Testis (tissue), 3 donors: ENCODE measurements around the gene SLC13A4. TPM values are rescaled to one million over a fixed set of nuclear protein-coding genes. Genes with fewer than 3 reads are reported as not detected.

ENCODE experiments used
- DNase-seq: peaks from one replicate; pipeline ENCODE4 v3.0.0-alpha.2; 2019
- H3K27ac ChIP-seq, 2 donors: fragments of 200-600 bp; sonication (generic); one replicate each; pipeline ENCODE4 v1.5.1; 2019
- H3K27me3 ChIP-seq: fragments of 200-600 bp; sonication (generic); one replicate; pipeline ENCODE4 v1.5.1; 2019
- H3K36me3 ChIP-seq: fragments of 200-600 bp; sonication (generic); one replicate; pipeline ENCODE4 v1.5.1; 2017; ENCODE audit warnings: low read depth; ENCODE audit errors: missing control alignments
- H3K4me1 ChIP-seq: fragments of 200-600 bp; sonication (generic); one replicate; pipeline ENCODE4 v1.5.1; 2019
- H3K4me3 ChIP-seq, 2 donors: fragments of 200-600 bp; sonication (generic); one replicate each; pipeline ENCODE4 v1.5.1; 2017 to 2019
- H3K9me3 ChIP-seq: fragments of 200-600 bp; sonication (generic); one replicate; pipeline ENCODE4 v1.5.1; 2017
- POLR2A ChIP-seq: fragments of 450-650 bp; IDR thresholded peaks from one replicate; pipeline ENCODE4 v1.6.1; 2017; ENCODE audit warnings: antibody characterized with exemption, mild to moderate bottlenecking, moderate library complexity
- WGBS, 2 donors: methylation state at CpG; one replicate each; pipeline ENCODE4 v1.1.5; 2018; 5-methylcytosine and 5-hydroxymethylcytosine counted together
- intact Hi-C: fragments of 100-400 bp; cut with DNase I; formaldehyde crosslinking; loops from one replicate; pipeline ENCODE4 v1.15.1; 2023; ENCODE audit warnings: low total_unique reads
- polyA plus RNA-seq: library from polyadenylated mRNA; stranded (reverse); fragments of 350-450 nt; fragmentation: Illumina TruSeq; extraction: RNeasy Lipid Tissue Mini Kit (QIAGEN cat#74804); gene quantifications from one replicate; pipeline ENCODE4 v1.2.3, GENCODE V29; 2014; ENCODE audit warnings: low read depth, low replicate concordance; ENCODE audit not compliant: insufficient read depth
- total RNA-seq, 2 donors: library from RNA; depleted of rRNA; stranded (reverse); fragments of >200 nt; gene quantifications; one replicate each; pipeline ENCODE4 v1.2.3, GENCODE V29; 2016
- TF ChIP-seq, protein P1 (sequence below), 3 experiments: fragments of 450-650 bp in 2 of 3; fragments of 200-600 bp in 1 of 3; sonication (generic) in 1 of 3; IDR thresholded peaks; one replicate each; pipeline ENCODE4 v1.5.1; 2016 to 2019; ENCODE audit warnings: antibody characterized with exemption in 3 of 3, mild to moderate bottlenecking in 2 of 3, moderate library complexity in 1 of 3

SLC13A4 gene
- total and polyA plus RNA-seq, 3 donors from 2014 or later: 19.0 to 34.6 (median 33.0) TPM

GRCh38 chr7:135718794-135719437, 9.1 kb downstream of the SLC13A4 start:
- intact Hi-C loops: no loop called here
- 41 to 52% methylated on average over 7 of the region's 7 CpGs for WGBS, 2 donors

DNA sequence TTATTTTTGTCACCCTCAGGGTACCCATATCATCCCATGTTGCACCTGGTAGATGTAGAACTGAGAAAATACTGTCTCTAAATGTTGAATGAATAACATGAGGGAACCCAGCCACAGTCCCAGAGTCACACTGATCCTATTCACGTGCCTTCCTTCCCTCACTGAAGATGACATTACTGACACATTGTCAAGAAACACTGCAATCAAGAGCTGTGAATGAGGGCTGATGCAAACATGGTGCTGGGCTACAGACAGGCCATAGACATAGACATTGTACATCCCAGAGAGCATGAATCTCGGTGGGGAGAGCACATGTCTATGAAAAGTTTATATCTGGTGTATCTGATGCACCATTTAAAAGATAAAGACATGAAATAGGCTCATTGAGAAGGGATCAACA, 9.8 kb downstream of the SLC13A4 start:
- no peak overlapping the region for H3K4me3 ChIP-seq
- no peak overlapping the region for H3K27ac ChIP-seq
- WGBS, 2 donors: 92 to 95% methylated on average over 2 of the region's 2 CpGs
- H3K9me3 ChIP-seq: no peaks in the 10 kb centered on the region
- H3K36me3 ChIP-seq: no peaks in the 10 kb centered on the region
- DNase-seq: no peak
- intact Hi-C loops: no loop called here
- TF ChIP-seq, protein P1, sequence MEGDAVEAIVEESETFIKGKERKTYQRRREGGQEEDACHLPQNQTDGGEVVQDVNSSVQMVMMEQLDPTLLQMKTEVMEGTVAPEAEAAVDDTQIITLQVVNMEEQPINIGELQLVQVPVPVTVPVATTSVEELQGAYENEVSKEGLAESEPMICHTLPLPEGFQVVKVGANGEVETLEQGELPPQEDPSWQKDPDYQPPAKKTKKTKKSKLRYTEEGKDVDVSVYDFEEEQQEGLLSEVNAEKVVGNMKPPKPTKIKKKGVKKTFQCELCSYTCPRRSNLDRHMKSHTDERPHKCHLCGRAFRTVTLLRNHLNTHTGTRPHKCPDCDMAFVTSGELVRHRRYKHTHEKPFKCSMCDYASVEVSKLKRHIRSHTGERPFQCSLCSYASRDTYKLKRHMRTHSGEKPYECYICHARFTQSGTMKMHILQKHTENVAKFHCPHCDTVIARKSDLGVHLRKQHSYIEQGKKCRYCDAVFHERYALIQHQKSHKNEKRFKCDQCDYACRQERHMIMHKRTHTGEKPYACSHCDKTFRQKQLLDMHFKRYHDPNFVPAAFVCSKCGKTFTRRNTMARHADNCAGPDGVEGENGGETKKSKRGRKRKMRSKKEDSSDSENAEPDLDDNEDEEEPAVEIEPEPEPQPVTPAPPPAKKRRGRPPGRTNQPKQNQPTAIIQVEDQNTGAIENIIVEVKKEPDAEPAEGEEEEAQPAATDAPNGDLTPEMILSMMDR (IDR thresholded peaks at IDR 0.05): no peak
- TF ChIP-seq POLR2A: no peak
- H3K4me1 ChIP-seq: no peaks in the 10 kb centered on the region
- H3K27me3 ChIP-seq: no peaks in the 10 kb centered on the region

More at GRCh38 chr7:135718794-135719437, 9.1 kb downstream of the SLC13A4 start:
- no peak for DNase-seq
- Histone ChIP-seq H3K27me3 (no peaks in the 10 kb centered on the region), H3K9me3 (no peaks in the 10 kb centered on the region), H3K4me3 (no peak overlapping the region), H3K36me3 (no peaks in the 10 kb centered on the region), H3K4me1 (no peaks in the 10 kb centered on the region), H3K27ac (no peak overlapping the region)
- TF ChIP-seq POLR2A: no peak
- TF ChIP-seq, protein P1 (IDR thresholded peaks at IDR 0.05): no peak

DNA sequence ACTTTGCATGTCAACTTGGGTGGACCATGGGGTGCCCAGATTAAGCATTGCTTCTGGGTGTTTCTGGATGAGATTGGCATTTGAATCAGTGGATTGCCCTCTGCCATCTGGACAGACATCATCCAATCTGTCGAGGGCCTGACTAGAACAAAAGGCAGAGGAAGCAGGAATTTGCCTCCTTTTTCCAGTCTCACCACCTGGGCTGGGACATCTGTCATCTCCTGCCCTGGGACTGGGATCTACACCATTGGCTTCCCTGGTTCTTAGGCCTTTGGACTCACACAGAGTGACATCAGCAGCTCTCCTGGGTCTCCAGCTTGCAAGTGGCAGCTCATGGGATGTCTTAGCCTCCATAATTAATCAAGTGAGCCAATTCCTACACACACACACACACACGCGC, 10.3 kb downstream of the SLC13A4 start:
- Histone ChIP-seq H3K4me3 (no peak overlapping the region), H3K27ac (no peak overlapping the region), H3K36me3 (no peaks in the 10 kb centered on the region), H3K27me3 (no peaks in the 10 kb centered on the region), H3K4me1 (peaks cover 4% of the 10 kb centered on the region), H3K9me3 (no peaks in the 10 kb centered on the region)
- intact Hi-C loops: no loop called here
- no peak for DNase-seq
- TF ChIP-seq, protein P1 (IDR thresholded peaks at IDR 0.05): no peak
- TF ChIP-seq POLR2A: no peak
- 63 to 78% methylated on average over 3 of the region's 3 CpGs for WGBS, 2 donors

DNA sequence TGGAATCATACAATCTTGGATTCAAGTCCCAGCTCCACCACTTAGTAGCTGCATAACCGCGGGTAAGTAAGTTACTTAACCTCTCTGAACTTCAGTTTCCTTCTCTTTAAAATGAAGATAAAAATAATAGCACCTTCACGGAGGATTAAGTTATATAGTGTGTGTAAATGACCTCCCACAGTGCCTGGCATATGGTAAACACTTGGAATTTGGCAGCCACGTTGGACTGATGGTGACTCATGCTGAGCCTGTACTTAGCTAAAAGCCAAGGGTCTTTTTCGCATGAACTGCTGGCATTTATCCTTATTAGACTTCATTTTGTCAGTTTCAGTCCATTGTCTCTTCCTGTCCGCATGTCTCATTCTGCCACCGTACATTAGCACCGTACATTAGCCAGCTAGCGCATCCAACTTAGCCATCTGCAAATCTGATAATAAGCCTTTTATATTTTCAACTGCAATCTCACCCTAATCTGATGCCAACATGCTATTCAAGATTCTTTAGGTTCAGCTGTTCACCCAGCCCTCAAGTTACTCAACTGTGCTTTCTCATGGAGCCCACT, 11.2 kb downstream of the SLC13A4 start:
- intact Hi-C loops: no loop called here
- no peaks in the 10 kb centered on the region for H3K36me3 ChIP-seq
- no peak for DNase-seq
- 77 to 80% methylated on average over 9 of the region's 9 CpGs for WGBS, 2 donors
- peaks cover 7% of the 10 kb centered on the region for H3K4me1 ChIP-seq
- H3K9me3 ChIP-seq: no peaks in the 10 kb centered on the region
- H3K4me3 ChIP-seq: no peak overlapping the region
- TF ChIP-seq, protein P1 (IDR thresholded peaks at IDR 0.05): no peak
- no peak for TF ChIP-seq POLR2A
- no peaks in the 10 kb centered on the region for H3K27me3 ChIP-seq
- H3K27ac ChIP-seq: no peak overlapping the region

DNA sequence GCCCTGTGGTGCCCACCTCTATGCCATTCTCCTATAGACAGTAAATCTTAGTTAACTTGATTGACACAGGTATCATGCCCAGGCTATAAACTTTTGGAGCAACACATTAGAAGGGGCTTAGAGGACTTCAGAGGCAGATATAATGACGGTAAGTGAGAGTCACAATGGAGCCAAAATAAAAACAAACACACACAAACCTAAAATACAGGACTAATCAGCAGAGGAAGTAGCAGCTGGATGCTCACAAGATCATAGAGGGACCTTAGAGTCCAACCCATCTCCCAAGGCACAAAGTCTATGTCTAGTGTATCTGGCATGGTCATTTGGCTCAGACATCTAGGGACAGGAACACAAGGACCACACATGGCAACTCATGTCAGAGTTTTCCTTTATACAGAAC, 12.3 kb downstream of the SLC13A4 start:
- Histone ChIP-seq H3K4me3 (no peak overlapping the region), H3K4me1 (peaks cover 7% of the 10 kb centered on the region), H3K27me3 (no peaks in the 10 kb centered on the region), H3K36me3 (no peaks in the 10 kb centered on the region), H3K9me3 (no peaks in the 10 kb centered on the region), H3K27ac (no peak overlapping the region)
- no peak for DNase-seq
- WGBS, 2 donors: 54 to 61% methylated on average over 1 of the region's 1 CpG
- TF ChIP-seq POLR2A: no peak
- TF ChIP-seq, protein P1 (IDR thresholded peaks at IDR 0.05): no peak
- intact Hi-C loops: no loop called here
